Parathyroid adenoma (tissue), 2 donors: ENCODE results near the gene LGALS8.
"Not testable (repeated sequence)": the region's sequence is repeated elsewhere in the genome, so short reads cannot be mapped to it uniquely, and the experiment has no call there.

Experiments used
- H2AFZ ChIP-seq: fragments of 300-600 bp; sonication (generic); one replicate; pipeline ENCODE4 v1.7.0; 2017; ENCODE audit warnings: antibody characterized with exemption, mild to moderate bottlenecking
- H3K27ac ChIP-seq: fragments of 300-600 bp; sonication (generic); one replicate; pipeline ENCODE4 v1.7.0; 2017
- H3K27me3 ChIP-seq: fragments of 300-600 bp; sonication (generic); one replicate; pipeline ENCODE4 v1.7.0; 2017; ENCODE audit warnings: low read length; ENCODE audit not compliant: control insufficient read depth, insufficient read depth
- H3K36me3 ChIP-seq: fragments of 300-600 bp; sonication (generic); one replicate; pipeline ENCODE4 v1.7.0; 2017; ENCODE audit warnings: low read length; ENCODE audit not compliant: control insufficient read depth, insufficient read depth
- H3K4me1 ChIP-seq: fragments of 300-600 bp; sonication (generic); one replicate; pipeline ENCODE4 v1.7.0; 2017; ENCODE audit warnings: control low read depth
- H3K4me2 ChIP-seq: fragments of 300-600 bp; sonication (generic); one replicate; pipeline ENCODE4 v1.7.0; 2017; ENCODE audit warnings: low read length
- H3K4me3 ChIP-seq: fragments of 300-600 bp; sonication (generic); one replicate; pipeline ENCODE4 v1.7.0; 2017; ENCODE audit warnings: low read depth, low read length
- H3K79me2 ChIP-seq: fragments of 300-600 bp; sonication (generic); one replicate; pipeline ENCODE4 v1.7.0; 2017; ENCODE audit warnings: control low read depth
- H3K9ac ChIP-seq: fragments of 300-600 bp; sonication (generic); one replicate; pipeline ENCODE4 v1.7.0; 2017; ENCODE audit warnings: mild to moderate bottlenecking
- H3K9me3 ChIP-seq: fragments of 300-600 bp; sonication (generic); one replicate; pipeline ENCODE4 v1.7.0; 2017; ENCODE audit warnings: low read length; ENCODE audit not compliant: control insufficient read depth
- CTCF ChIP-seq: fragments of 300-600 bp; sonication (generic); IDR thresholded peaks from one replicate; pipeline ENCODE4 v1.7.0; 2017; ENCODE audit warnings: antibody characterized with exemption, mild to moderate bottlenecking
- donor health status: primary hyperparathyroidism.

LGALS8 gene

GRCh38 chr1:236575523-236575922 lies 51.7 kb downstream of the LGALS8 start:
- H3K27ac ChIP-seq = no peak overlapping the region
- H2AFZ ChIP-seq = no peak overlapping the region
- no peaks in the 10 kb centered on the region for H3K27me3 ChIP-seq
- H3K79me2 ChIP-seq = no peaks in the 10 kb centered on the region
- no peaks in the 10 kb centered on the region for H3K36me3 ChIP-seq
- no peak overlapping the region for H3K4me2 ChIP-seq
- H3K4me1 ChIP-seq = no peaks in the 10 kb centered on the region
- H3K4me3 ChIP-seq = no peak overlapping the region
- no peak for TF ChIP-seq CTCF
- H3K9me3 ChIP-seq = no peaks in the 10 kb centered on the region
- H3K9ac ChIP-seq = no peak overlapping the region

- Histone ChIP-seq H3K9me3 (no peaks in the 10 kb centered on the region), H3K4me2 (no peak overlapping the region), H3K4me1 (no peaks in the 10 kb centered on the region), H3K27ac (no peak overlapping the region), H3K9ac (no peak overlapping the region), H3K36me3 (no peaks in the 10 kb centered on the region), H3K79me2 (no peaks in the 10 kb centered on the region), H3K27me3 (no peaks in the 10 kb centered on the region), H2AFZ (no peak overlapping the region), H3K4me3 (no peak overlapping the region)
- TF ChIP-seq CTCF = no peak
Measured at GRCh38 chr1:236576004-236576403, 52.2 kb downstream of the LGALS8 start.

GRCh38 chr1:236577041-236577440 lies 53.3 kb downstream of the LGALS8 start:
- H3K4me2 ChIP-seq, H2AFZ ChIP-seq, H3K9ac ChIP-seq, H3K27ac ChIP-seq, H3K9me3 ChIP-seq, H3K4me3 ChIP-seq, H3K27me3 ChIP-seq, H3K4me1 ChIP-seq, H3K79me2 ChIP-seq, H3K36me3 ChIP-seq: not testable (repeated sequence)

- Histone ChIP-seq H3K36me3 (no peaks in the 10 kb centered on the region), H3K9me3 (no peaks in the 10 kb centered on the region), H2AFZ (no peak overlapping the region), H3K4me1 (no peaks in the 10 kb centered on the region), H3K27ac (no peak overlapping the region), H3K27me3 (no peaks in the 10 kb centered on the region), H3K9ac (no peak overlapping the region), H3K79me2 (no peaks in the 10 kb centered on the region), H3K4me3 (no peak overlapping the region), H3K4me2 (no peak overlapping the region)
- no peak for TF ChIP-seq CTCF
Measured at GRCh38 chr1:236578661-236579060, 54.9 kb downstream of the LGALS8 start.

GRCh38 chr1:236580404-236580803 lies 56.6 kb downstream of the LGALS8 start:
- not testable (repeated sequence) for H3K9ac ChIP-seq, H3K4me3 ChIP-seq, H3K4me1 ChIP-seq, H3K36me3 ChIP-seq, H3K4me2 ChIP-seq, H3K27me3 ChIP-seq, H2AFZ ChIP-seq, H3K79me2 ChIP-seq, H3K27ac ChIP-seq, H3K9me3 ChIP-seq

GRCh38 chr1:236581528-236581927 lies 57.7 kb downstream of the LGALS8 start:
- Histone ChIP-seq H3K9ac (no peak overlapping the region), H3K4me2 (no peak overlapping the region), H3K79me2 (no peaks in the 10 kb centered on the region), H3K27me3 (no peaks in the 10 kb centered on the region), H3K36me3 (no peaks in the 10 kb centered on the region), H3K27ac (no peak overlapping the region), H3K4me3 (no peak overlapping the region), H3K9me3 (no peaks in the 10 kb centered on the region), H2AFZ (no peak overlapping the region), H3K4me1 (no peaks in the 10 kb centered on the region)
- TF ChIP-seq CTCF = no peak
